ENCODE results near the gene TNFAIP6.
"Not testable (repeated sequence)": the region's sequence is repeated elsewhere in the genome, so short reads cannot be mapped to it uniquely, and the experiment has no call there.

The TNFAIP6 gene

GRCh38 chr2:151357359-151357758 lies at the start of gene TNFAIP6:
Gene TNFAIP6 (plus strand): TSS chr2:151357592. CDS start chr2:151357667, 75 bp downstream.
- no peak for FAIRE-seq
- no peak for DNase-seq (ENCODE audit: insufficient read length, low spot score)

- DNase-seq (ENCODE audit: insufficient read length, low spot score); FAIRE-seq: not testable (repeated sequence)
These were observed 47.1 kb upstream of the TNFAIP6 start for GRCh38 chr2:151310313-151310712.

- FAIRE-seq; DNase-seq (ENCODE audit: insufficient read length, low spot score): not testable (repeated sequence)
These were observed 45.0 kb upstream of the TNFAIP6 start for GRCh38 chr2:151312440-151312839.

GRCh38 chr2:151315381-151315903 lies 42.0 kb upstream of the TNFAIP6 start:
- FAIRE-seq (no peak), DNase-seq (ENCODE audit: insufficient read length, low spot score) (no peak)

GRCh38 chr2:151325581-151326095 lies 31.8 kb upstream of the TNFAIP6 start:
- no peak for DNase-seq (ENCODE audit: insufficient read length, low spot score)
- no peak for FAIRE-seq

GRCh38 chr2:151326554-151326953 lies 30.8 kb upstream of the TNFAIP6 start:
- DNase-seq (ENCODE audit: insufficient read length, low spot score) (no peak), FAIRE-seq (no peak)

GRCh38 chr2:151329998-151330397 lies 27.4 kb upstream of the TNFAIP6 start:
- FAIRE-seq (peak; percentile 47), DNase-seq (ENCODE audit: insufficient read length, low spot score) (no peak)

- DNase-seq (ENCODE audit: insufficient read length, low spot score): no peak
- no peak for FAIRE-seq
These were observed 24.3 kb upstream of the TNFAIP6 start for GRCh38 chr2:151333083-151333482.

- DNase-seq (ENCODE audit: insufficient read length, low spot score) (no peak), FAIRE-seq (no peak)
These were observed 23.1 kb upstream of the TNFAIP6 start for GRCh38 chr2:151334082-151334815.

- DNase-seq (ENCODE audit: insufficient read length, low spot score) (no peak), FAIRE-seq (no peak)
These were observed 20.5 kb upstream of the TNFAIP6 start for GRCh38 chr2:151336863-151337371.

- FAIRE-seq (no peak), DNase-seq (ENCODE audit: insufficient read length, low spot score) (no peak)
These were observed 19.7 kb upstream of the TNFAIP6 start for GRCh38 chr2:151337643-151338042.

- FAIRE-seq: no peak
These were observed 19.3 kb upstream of the TNFAIP6 start for GRCh38 chr2:151338115-151338514.

GRCh38 chr2:151343073-151343472 lies 14.3 kb upstream of the TNFAIP6 start:
- DNase-seq (ENCODE audit: insufficient read length, low spot score): no peak

More at GRCh38 chr2:151338115-151338514, 19.3 kb upstream of the TNFAIP6 start:
- no peak for DNase-seq (ENCODE audit: insufficient read length, low spot score)

GRCh38 chr2:151344191-151344590 lies 13.2 kb upstream of the TNFAIP6 start:
- not testable (repeated sequence) for DNase-seq (ENCODE audit: insufficient read length, low spot score); FAIRE-seq

More at GRCh38 chr2:151343073-151343472, 14.3 kb upstream of the TNFAIP6 start:
- no peak for FAIRE-seq

- DNase-seq (ENCODE audit: insufficient read length, low spot score): no peak
- FAIRE-seq: no peak
These were observed 12.5 kb upstream of the TNFAIP6 start for GRCh38 chr2:151344906-151345305.

GRCh38 chr2:151347294-151347693 lies 10.1 kb upstream of the TNFAIP6 start:
- FAIRE-seq (no peak), DNase-seq (ENCODE audit: insufficient read length, low spot score) (no peak)

- no peak for FAIRE-seq
- DNase-seq (ENCODE audit: insufficient read length, low spot score): no peak
These were observed 9.5 kb upstream of the TNFAIP6 start for GRCh38 chr2:151347906-151348305.

GRCh38 chr2:151350579-151351195 lies 6.7 kb upstream of the TNFAIP6 start:
- FAIRE-seq (no peak), DNase-seq (ENCODE audit: insufficient read length, low spot score) (no peak)

GRCh38 chr2:151353995-151354394 lies 3.4 kb upstream of the TNFAIP6 start:
- DNase-seq (ENCODE audit: insufficient read length, low spot score) (no peak), FAIRE-seq (no peak)

GRCh38 chr2:151354807-151355206 lies 2.6 kb upstream of the TNFAIP6 start:
- no peak for FAIRE-seq
- DNase-seq (ENCODE audit: insufficient read length, low spot score): no peak

GRCh38 chr2:151358166-151358970 lies 976 bp downstream of the TNFAIP6 start:
- FAIRE-seq: no peak
- DNase-seq (ENCODE audit: insufficient read length, low spot score): no peak

All from GM19239 (cell line).